HG02840 (cell line): ENCODE measurements around the gene RNF152.
"Not testable (repeated sequence)": the region's sequence is repeated elsewhere in the genome, so short reads cannot be mapped to it uniquely, and the experiment has no call there.

Experiments
- ATAC-seq: cut with Tn5 transposase; IDR thresholded peaks from one replicate; pipeline ENCODE4 v1.9.1; 2021; ENCODE audit warnings: mild to moderate bottlenecking, moderate library complexity, moderate number of reproducible peaks; ENCODE audit not compliant: unreplicated experiment, low FRiP score

RNF152 gene

GRCh38 chr18:61824733-61825363 lies 68.0 kb downstream of the RNF152 start:
- no peak for ATAC-seq

- no peak for ATAC-seq
Measured at GRCh38 chr18:61823595-61823994, 69.2 kb downstream of the RNF152 start.

- ATAC-seq, result no peak
Measured at GRCh38 chr18:61822879-61823278, 69.9 kb downstream of the RNF152 start.

- ATAC-seq, result no peak
Measured at GRCh38 chr18:61821748-61822147, 71.1 kb downstream of the RNF152 start.

- no peak for ATAC-seq
Measured at GRCh38 chr18:61820882-61821281, 71.9 kb downstream of the RNF152 start.

DNA sequence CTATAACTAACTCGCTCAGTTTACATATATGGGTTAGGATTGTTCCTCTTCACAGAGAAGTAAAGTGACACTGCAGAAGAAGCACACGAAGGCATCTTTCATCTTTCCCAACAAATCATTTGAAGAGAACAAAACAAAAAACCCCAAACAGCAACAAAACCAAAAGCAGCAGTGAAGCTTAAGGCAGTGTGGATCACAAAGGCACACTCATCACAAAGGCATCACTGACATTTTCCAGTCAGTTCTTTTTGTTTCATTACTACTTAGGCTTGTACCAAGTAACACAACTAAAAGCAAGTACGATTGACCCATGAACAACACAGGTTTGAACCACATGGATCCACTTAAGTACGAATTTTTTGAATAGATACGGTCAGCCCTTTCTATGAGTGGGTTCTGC lies 75.7 kb downstream of the RNF152 start:
- ATAC-seq, result no peak

- ATAC-seq, result no peak
Measured at GRCh38 chr18:61815885-61816470, 76.8 kb downstream of the RNF152 start.

GRCh38 chr18:61808286-61808685 lies 84.5 kb downstream of the RNF152 start:
- ATAC-seq, result no peak

GRCh38 chr18:61803393-61803792 lies 89.4 kb downstream of the RNF152 start:
- no peak for ATAC-seq

DNA sequence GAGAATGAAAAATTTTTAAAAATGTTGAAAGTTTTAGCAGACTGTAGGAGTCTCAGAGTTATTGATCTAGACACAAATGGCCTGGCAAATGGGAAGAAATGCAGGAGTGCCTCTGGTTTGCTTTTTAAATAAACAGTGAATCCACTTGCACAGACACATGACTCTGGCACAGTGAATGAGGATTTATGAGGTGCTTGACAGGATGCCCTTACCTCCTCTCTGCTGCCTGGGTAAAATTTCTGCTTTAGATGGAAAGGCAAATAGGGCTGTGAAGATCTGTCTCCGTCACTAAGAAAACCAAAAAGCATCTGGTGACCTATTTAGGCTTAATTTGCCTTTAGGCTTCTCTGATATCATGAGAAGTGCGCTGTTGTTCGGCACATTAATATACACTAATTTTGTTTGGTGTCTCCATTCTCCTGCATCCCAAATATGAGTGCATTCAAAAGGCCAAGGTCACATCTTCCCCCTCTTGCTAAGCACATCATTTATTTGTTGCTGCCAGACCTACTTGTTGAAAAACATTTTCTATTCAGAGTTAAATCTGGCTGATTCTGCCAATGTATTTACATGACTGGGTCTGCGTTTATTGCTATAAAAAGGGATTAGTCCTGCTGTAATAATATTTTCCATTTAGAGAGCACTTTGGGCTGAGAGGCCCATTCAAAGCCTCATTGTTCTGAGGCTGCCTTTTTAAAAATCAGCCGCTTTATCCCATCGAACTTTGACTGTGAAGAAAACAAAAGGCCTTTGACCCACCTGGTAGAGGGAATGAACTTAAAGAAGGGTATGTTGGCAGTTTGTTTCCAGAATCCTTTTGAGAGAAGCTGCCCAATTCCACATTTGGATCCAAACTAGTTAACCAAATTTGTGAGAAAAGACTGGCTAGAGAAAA lies 94.9 kb downstream of the RNF152 start:
- no peak for ATAC-seq

- ATAC-seq, result no peak
Measured at GRCh38 chr18:61791031-61791430, 101.8 kb downstream of the RNF152 start.

DNA sequence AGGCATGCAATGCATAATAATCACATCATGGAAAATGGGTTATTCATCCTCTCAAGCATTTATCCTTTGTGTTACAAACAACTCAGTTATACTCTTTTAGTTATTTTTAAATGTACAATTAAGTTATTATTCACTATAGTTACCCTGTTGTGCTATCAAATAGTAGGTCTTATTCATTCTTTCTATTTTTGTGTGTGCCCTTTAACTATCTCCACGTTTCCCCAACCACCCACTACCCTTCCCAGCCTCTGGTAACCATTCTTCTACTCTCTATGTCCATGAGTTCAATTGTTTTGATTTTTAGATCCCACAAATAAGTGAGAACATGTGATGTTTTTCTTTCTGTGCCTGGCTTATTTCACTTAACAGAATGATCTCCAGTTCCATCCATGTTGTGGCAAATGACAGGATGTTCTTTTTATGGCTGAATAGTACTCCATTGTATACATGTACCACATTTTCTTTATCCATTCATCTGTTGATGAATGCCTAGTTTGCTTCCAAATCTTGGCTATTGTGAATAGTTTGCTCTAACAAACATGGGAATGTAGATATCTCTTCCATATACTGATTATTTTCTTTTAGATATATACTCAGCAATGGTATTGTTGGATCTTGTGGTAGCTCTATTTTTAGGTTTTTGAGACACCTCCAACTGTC lies 105.7 kb downstream of the RNF152 start:
- ATAC-seq, result not testable (repeated sequence)

- no peak for ATAC-seq
Measured at GRCh38 chr18:61785588-61785987, 107.2 kb downstream of the RNF152 start.

DNA sequence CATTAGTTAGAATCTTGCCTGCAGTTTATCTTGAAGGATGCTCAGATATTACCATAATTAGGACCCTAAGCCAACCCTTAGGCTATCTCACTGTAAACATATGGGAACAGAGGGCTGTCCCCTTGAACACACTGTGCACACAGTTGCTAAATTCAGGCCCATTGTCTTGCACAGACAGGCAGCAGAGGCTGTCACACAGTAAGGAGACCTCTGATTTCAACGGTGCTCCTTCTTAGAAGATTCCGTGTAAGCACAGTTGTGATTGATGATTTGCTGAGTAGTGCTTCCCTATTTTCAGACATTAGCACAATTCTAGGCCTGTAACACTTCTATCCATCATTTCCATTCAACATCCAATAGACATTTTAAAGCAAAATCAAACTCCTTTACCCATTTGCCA lies 108.0 kb downstream of the RNF152 start:
- ATAC-seq, result no peak

DNA sequence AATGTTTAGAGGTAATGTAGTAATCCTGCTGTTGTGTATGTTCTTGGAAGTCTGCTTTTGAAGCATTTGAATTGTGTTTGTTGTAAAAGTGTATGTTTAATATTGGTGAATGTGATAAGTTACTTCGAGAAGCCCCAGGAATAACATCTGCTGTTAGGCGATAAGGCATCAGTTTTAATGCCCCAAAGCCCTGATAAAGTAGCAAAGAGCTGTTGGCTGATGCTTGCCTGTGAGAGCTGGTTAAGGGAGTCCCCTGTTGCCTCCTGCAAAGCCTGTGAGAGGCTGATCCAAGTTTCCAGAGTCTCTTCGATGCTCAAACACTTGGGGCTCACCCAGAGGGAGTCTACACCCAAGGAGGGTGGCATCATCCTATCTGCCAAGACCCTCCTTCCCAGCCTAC lies 110.3 kb downstream of the RNF152 start:
- ATAC-seq, result no peak

DNA sequence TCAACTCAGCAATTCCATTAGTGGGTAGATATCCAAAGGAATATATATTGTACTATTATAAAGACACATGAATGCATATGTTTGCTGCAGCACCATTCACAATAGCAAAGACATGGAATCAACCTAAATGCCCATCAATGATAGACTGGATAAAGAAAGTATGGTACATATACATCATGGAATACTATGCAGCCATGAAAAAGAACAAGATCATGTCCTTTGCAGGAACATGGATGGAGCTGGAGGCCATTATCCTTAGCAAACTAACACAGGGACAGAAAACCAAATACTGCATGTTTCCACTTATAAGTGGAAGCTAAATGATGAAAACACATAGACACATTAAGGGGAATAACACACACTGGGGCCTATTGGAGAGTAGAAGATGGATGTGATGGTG lies 116.6 kb downstream of the RNF152 start:
- ATAC-seq, result not testable (repeated sequence)

GRCh38 chr18:61774846-61775245 lies 118.0 kb downstream of the RNF152 start:
- no peak for ATAC-seq

DNA sequence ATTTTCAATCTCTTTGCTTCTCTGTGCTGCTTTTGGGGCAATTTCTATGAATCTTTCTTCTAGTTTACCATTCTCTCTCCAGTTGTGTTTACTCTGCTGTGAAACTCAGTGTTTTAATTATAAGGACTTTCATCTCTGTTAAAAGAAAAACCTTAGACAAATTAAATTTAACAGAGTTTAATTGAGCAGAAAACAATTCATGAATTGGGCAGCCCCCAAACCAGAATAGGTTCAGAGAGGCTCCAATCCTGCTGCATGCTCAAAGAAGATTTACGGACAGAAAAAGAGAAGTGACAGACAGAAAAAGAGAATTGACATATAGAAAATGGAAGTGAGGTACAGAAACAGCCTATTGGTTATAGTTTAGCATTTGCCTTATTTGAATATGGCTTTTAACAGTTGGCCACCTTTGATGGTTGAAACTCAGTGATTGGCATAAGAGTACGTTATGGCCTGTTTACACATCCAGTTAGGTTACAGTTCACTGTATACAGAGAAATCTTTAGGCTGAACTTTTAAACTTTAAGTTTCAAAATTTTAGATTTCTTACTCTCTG lies 120.4 kb downstream of the RNF152 start:
- no peak for ATAC-seq

DNA sequence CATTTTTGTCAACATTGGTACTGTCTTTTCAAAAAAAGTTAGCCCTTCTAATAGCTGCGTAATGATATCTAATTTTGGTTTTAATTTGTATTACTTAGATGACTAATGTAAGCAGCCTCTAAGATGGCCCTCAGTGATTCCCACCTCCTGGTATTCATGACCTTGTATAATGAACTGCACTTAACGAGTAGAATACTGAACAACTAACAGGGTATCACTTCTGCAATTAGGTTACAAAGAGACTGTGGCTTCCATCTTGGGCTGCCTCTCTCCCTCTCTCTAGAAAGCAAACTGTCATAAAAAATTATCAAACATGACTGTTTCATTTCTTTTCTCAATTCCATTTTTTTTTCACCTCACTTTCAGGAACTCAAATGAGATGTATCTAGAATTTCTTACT lies 120.9 kb downstream of the RNF152 start:
- ATAC-seq, result no peak

GRCh38 chr18:61770279-61770678 lies 122.5 kb downstream of the RNF152 start:
- ATAC-seq, result no peak
